Liver (tissue), 9 donors: ENCODE measurements around the gene FOXC2. TPM values are rescaled to one million over a fixed set of nuclear protein-coding genes. Genes with fewer than 3 reads are reported as not detected.

ENCODE experiments used
- DNase-seq: peaks from one replicate; pipeline ENCODE4 v3.0.0-alpha.2; 2017; ENCODE audit warnings: low spot score
- H3K27ac ChIP-seq, 2 donors: one replicate each; pipeline ENCODE4 v1.7.0; 2013; ENCODE audit warnings: inconsistent platforms in 2 of 2, low read length in 2 of 2, control low read depth in 1 of 2, low read depth in 1 of 2, mild to moderate bottlenecking in 1 of 2
- H3K27me3 ChIP-seq, 4 donors: one replicate each; pipeline versions ENCODE4 v1.6.1 to v1.7.0; 2013; ENCODE audit warnings: low read length in 3 of 4, inconsistent platforms in 1 of 4, mild to moderate bottlenecking in 1 of 4, moderate library complexity in 1 of 4; ENCODE audit not compliant: control insufficient read depth in 4 of 4, insufficient read depth in 4 of 4
- H3K36me3 ChIP-seq, 4 donors: one replicate each; pipeline versions ENCODE4 v1.6.1 to v1.7.0; 2013; ENCODE audit warnings: low read length in 3 of 4, mild to moderate bottlenecking in 3 of 4, low read depth in 1 of 4, moderate library complexity in 1 of 4; ENCODE audit not compliant: control insufficient read depth in 4 of 4, insufficient read depth in 3 of 4
- H3K4me1 ChIP-seq, 4 donors: one replicate each; pipeline versions ENCODE4 v1.6.1 to v1.7.0; 2013; ENCODE audit warnings: low read length in 3 of 4, mild to moderate bottlenecking in 3 of 4, moderate library complexity in 1 of 4; ENCODE audit not compliant: control insufficient read depth in 4 of 4, insufficient read depth in 4 of 4
- H3K4me3 ChIP-seq, 3 donors: one replicate each; pipeline versions ENCODE4 v1.6.1 to v1.7.0; 2013; ENCODE audit warnings: low read length in 3 of 3, control low read depth in 1 of 3, low read depth in 1 of 3, mild to moderate bottlenecking in 1 of 3
- H3K9ac ChIP-seq, 2 donors: one replicate each; pipeline ENCODE4 v1.7.0; 2013; ENCODE audit warnings: low read length in 2 of 2, mild to moderate bottlenecking in 2 of 2, moderate library complexity in 2 of 2, control low read depth in 1 of 2, low read depth in 1 of 2
- H3K9me3 ChIP-seq, 4 donors: one replicate each; pipeline versions ENCODE4 v1.6.1 to v1.7.0; 2013; ENCODE audit warnings: low read length in 3 of 4; ENCODE audit not compliant: control insufficient read depth in 4 of 4
- ATF3 ChIP-seq: IDR thresholded peaks from 2 replicates; pipeline ENCODE4 v1.6.1; 2016; ENCODE audit warnings: antibody characterized with exemption
- CTCF ChIP-seq: fragments of 150-350 bp; IDR thresholded peaks from 2 replicates; pipeline ENCODE4 v1.5.1; 2017; ENCODE audit warnings: improper control_type of control experiment, low read depth, low read length; ENCODE audit not compliant: missing input control
- EGR1 ChIP-seq, 2 donors: IDR thresholded peaks; 2 replicates each; pipeline ENCODE4 v1.6.1; 2016 to 2018; ENCODE audit warnings: antibody characterized with exemption in 2 of 2, low read depth in 2 of 2
- FOXA1 ChIP-seq: IDR thresholded peaks from 2 replicates; pipeline ENCODE4 v1.6.1; 2016; ENCODE audit warnings: antibody characterized with exemption
- FOXA2 ChIP-seq: IDR thresholded peaks from 2 replicates; pipeline ENCODE4 v1.6.1; 2016; ENCODE audit warnings: antibody characterized with exemption
- GABPA ChIP-seq, 2 donors: IDR thresholded peaks in 1 of 2; conservative IDR thresholded peaks in 1 of 2; 2 replicates each; pipeline ENCODE4 v1.6.1; 2016; ENCODE audit warnings: antibody characterized with exemption in 2 of 2, mild to moderate bottlenecking in 1 of 2, moderate library complexity in 1 of 2
- HNF4A ChIP-seq, 2 donors: conservative IDR thresholded peaks; 2 replicates each; pipeline ENCODE4 v1.6.1; 2016; ENCODE audit warnings: antibody characterized with exemption in 2 of 2, mild to moderate bottlenecking in 2 of 2
- HNF4G ChIP-seq: IDR thresholded peaks from 2 replicates; pipeline ENCODE4 v1.6.1; 2016; ENCODE audit warnings: antibody characterized with exemption
- JUND ChIP-seq, 2 donors: IDR thresholded peaks; 2 replicates each; pipeline ENCODE4 v1.6.1; 2016; ENCODE audit warnings: antibody characterized with exemption in 2 of 2
- MAX ChIP-seq: IDR thresholded peaks from 2 replicates; pipeline ENCODE4 v1.6.1; 2016; ENCODE audit warnings: antibody characterized with exemption
- RAD21 ChIP-seq, 2 donors: IDR thresholded peaks; 2 replicates each; pipeline ENCODE4 v1.6.1; 2016; ENCODE audit warnings: antibody characterized with exemption in 2 of 2, mild to moderate bottlenecking in 2 of 2
- REST ChIP-seq: IDR thresholded peaks from 2 replicates; pipeline ENCODE4 v1.6.1; 2016; ENCODE audit warnings: antibody characterized with exemption, mild to moderate bottlenecking
- RXRA ChIP-seq, 2 donors: IDR thresholded peaks; 2 replicates each; pipeline ENCODE4 v1.6.1; 2017 to 2018; ENCODE audit warnings: antibody characterized with exemption in 2 of 2, mild to moderate bottlenecking in 1 of 2
- SP1 ChIP-seq: IDR thresholded peaks from 2 replicates; pipeline ENCODE4 v1.6.1; 2018; ENCODE audit warnings: antibody characterized with exemption, mild to moderate bottlenecking
- TAF1 ChIP-seq: conservative IDR thresholded peaks from 2 replicates; pipeline ENCODE4 v1.6.1; 2016; ENCODE audit warnings: antibody characterized with exemption, mild to moderate bottlenecking
- YY1 ChIP-seq: IDR thresholded peaks from 2 replicates; pipeline ENCODE4 v1.6.1; 2016; ENCODE audit warnings: antibody characterized with exemption, mild to moderate bottlenecking
- ZBTB33 ChIP-seq: IDR thresholded peaks from 2 replicates; pipeline ENCODE4 v1.6.1; 2016; ENCODE audit warnings: antibody characterized with exemption
- WGBS: extraction: QIAGEN DNeasy Blood & Tissue Kit; methylation state at CpG from one replicate; pipeline ENCODE4 v1.1.7; 2013; 5-methylcytosine and 5-hydroxymethylcytosine counted together
- polyA plus RNA-seq, 2 donors: library from polyadenylated mRNA; stranded (reverse) in 1 of 2; unstranded in 1 of 2; fragments of 200-250 nt in 1 of 2; fragments of >200 nt in 1 of 2; fragmentation: Nextera tagmentation in 1 of 2; extraction: Ambion mirVana in 1 of 2; gene quantifications; one replicate each; pipeline versions ENCODE4 v1.2.1 to v1.2.3, GENCODE V29; 2013 to 2015
- total RNA-seq, 2 donors: library from RNA; depleted of rRNA; stranded (reverse); fragments of >200 nt; gene quantifications; one replicate each; pipeline ENCODE4 v1.2.3, GENCODE V29; 2014
- donor health status: healthy.
- donor health status: healthy.
- donor health status: healthy.
- donor health status: healthy.
- donor health status: healthy.

Gene FOXC2
- total and polyA plus RNA-seq, 4 donors, result 0.03 to 0.09 (median 0.08) TPM; not detected in 1

GRCh38 chr16:86569701-86570447, 3.2 kb downstream of the FOXC2 start:
- TF ChIP-seq MAX (no peak), RXRA (IDR thresholded peaks at IDR 0.05) (no peak), YY1 (no peak), FOXA2 (no peak), SP1 (no peak), ATF3 (no peak), RAD21 (IDR thresholded peaks at IDR 0.05) (no peak), REST (no peak), TAF1 (no peak), EGR1 (IDR thresholded peaks at IDR 0.05; ENCODE audit: low read depth in 2 of 2) (no peak), CTCF (no peak), FOXA1 (no peak), HNF4A (conservative IDR thresholded peaks at IDR 0.05) (no peak)
- no peak overlapping the region for H3K27ac ChIP-seq
- H3K4me1 ChIP-seq, result peaks cover 0 to 13% (median 1%) of the 10 kb centered on the region in 4 donors
- no peak overlapping the region for H3K4me3 ChIP-seq
- 28% methylated on average over 13 of the region's 13 CpGs for WGBS
- H3K27me3 ChIP-seq, result peaks cover 2 to 34% (median 25%) of the 10 kb centered on the region in 4 donors
- H3K9me3 ChIP-seq, result no peaks in the 10 kb centered on the region
- H3K9ac ChIP-seq, result no peak overlapping the region
- no peaks in the 10 kb centered on the region for H3K36me3 ChIP-seq
- no peak for DNase-seq

GRCh38 chr16:86570558-86571529, 4.2 kb downstream of the FOXC2 start:
- peaks cover 0 to 10% (median 2%) of the 10 kb centered on the region in 4 donors for H3K4me1 ChIP-seq
- no peak overlapping the region for H3K27ac ChIP-seq
- no peak for DNase-seq
- H3K36me3 ChIP-seq, result no peaks in the 10 kb centered on the region
- no peak overlapping the region for H3K9ac ChIP-seq
- no peak overlapping the region for H3K4me3 ChIP-seq
- no peaks in the 10 kb centered on the region for H3K9me3 ChIP-seq
- WGBS, result 32% methylated on average over 28 of the region's 28 CpGs
- peaks cover 2 to 34% (median 25%) of the 10 kb centered on the region in 4 donors for H3K27me3 ChIP-seq
- TF ChIP-seq FOXA2 (no peak), GABPA (IDR thresholded peaks at IDR 0.05 in 1 of 2, conservative IDR thresholded peaks at IDR 0.05 in 1 of 2) (no peak), YY1 (no peak), FOXA1 (no peak), MAX (no peak), ZBTB33 (no peak), SP1 (no peak), JUND (IDR thresholded peaks at IDR 0.05) (no peak), HNF4G (no peak), TAF1 (no peak), ATF3 (no peak), EGR1 (IDR thresholded peaks at IDR 0.05; ENCODE audit: low read depth in 2 of 2) (no peak)
